Measurements from ENCODE around the gene EEF1AKMT3. TPM values are rescaled to one million over a fixed set of nuclear protein-coding genes. Genes with fewer than 3 reads are reported as not detected.

The EEF1AKMT3 gene
- total and polyA plus RNA-seq, 2 of the 4 experiments (the other 2 are of a cell fraction) = 3.2 to 8.1 TPM

DNA sequence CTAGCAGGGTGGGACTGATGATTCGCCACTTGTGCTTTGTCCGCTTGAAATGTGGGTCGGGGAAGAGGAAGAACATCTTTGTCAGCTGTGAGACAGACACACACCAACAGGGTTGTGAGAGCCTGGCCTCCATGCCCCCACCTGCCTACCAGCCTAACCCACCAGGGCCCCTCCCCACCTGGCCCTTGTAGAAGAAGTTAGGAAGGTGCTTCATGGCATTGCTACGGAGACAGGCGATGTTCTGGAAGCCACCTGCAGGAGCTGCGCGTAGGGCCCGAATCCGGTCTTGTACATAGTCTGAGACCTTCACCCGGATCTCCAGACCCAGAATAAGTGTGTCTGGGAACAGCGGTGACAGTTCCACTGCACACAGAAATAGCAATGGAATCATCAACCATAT, 2.8 kb upstream of the EEF1AKMT3 start:
- POLR2A ChIA-PET (ENCODE audit: unreplicated experiment) = no interaction called here

More for the DNA sequence above, 2.8 kb upstream of the EEF1AKMT3 start:
- Histone ChIP-seq H3K9me3 (ENCODE audit: control insufficient read depth, insufficient read depth, low read length) (peaks cover 2% of the 10 kb centered on the region; the same call in 1 of the 2 replicates), H3K4ac (ENCODE audit: low read depth, low read length) (no peak overlapping the region), H3K27ac (ENCODE audit: insufficient read depth, low read length) (no peak overlapping the region), H2BK15ac (ENCODE audit: low read depth, low read length) (no peak overlapping the region), H2AK9ac (replicated peaks; ENCODE audit: low read depth, low read length, poor library complexity) (no peak overlapping the region), H4K8ac (ENCODE audit: low read depth in 2 of 2, low read length in 2 of 2) (no peak overlapping the region), H3K4me3 (ENCODE audit: insufficient read depth, low read depth, low read length) (no peak overlapping the region), H3K4me2 (ENCODE audit: low read depth, low read length) (no peak overlapping the region), H3K79me1 (ENCODE audit: low read depth in 1 of 2, low read length in 2 of 2) (peaks cover 16 to 27% of the 10 kb centered on the region in 2 experiments; a peak in 3 of 4 replicates), H3K14ac (replicated peaks; ENCODE audit: low read depth, low read length) (no peak overlapping the region), H3K4me1 (ENCODE audit: control insufficient read depth, insufficient read depth, low read length) (peaks cover 11% of the 10 kb centered on the region; the same call in 1 of the 2 replicates), H2AK5ac (ENCODE audit: low read depth, low read length) (no peak overlapping the region), H3K27me3 (ENCODE audit: control insufficient read depth, insufficient read depth, low read length) (peaks cover 25% of the 10 kb centered on the region), H3K9ac (ENCODE audit: low read depth, low read length) (no peak overlapping the region), H3K9me1 (ENCODE audit: insufficient read depth, low read length) (peaks cover 12% of the 10 kb centered on the region), H3K36me3 (ENCODE audit: control insufficient read depth, insufficient read depth, low read length) (peaks cover 3% of the 10 kb centered on the region), H2BK120ac (ENCODE audit: low read depth, low read length) (no peak overlapping the region), H4K91ac (ENCODE audit: insufficient read depth, low read depth, low read length) (no peak overlapping the region), H3K56ac (ENCODE audit: extremely low read depth, insufficient read depth, low read length) (no peak overlapping the region), H2BK5ac (ENCODE audit: low read depth, low read length, poor library complexity, severe bottlenecking) (no peak overlapping the region), H3K23ac (ENCODE audit: low read depth, low read length) (no peak overlapping the region), H2AFZ (replicated peaks; ENCODE audit: low read length, poor library complexity) (no peak overlapping the region), H3K18ac (ENCODE audit: low read depth, low read length) (no peak overlapping the region), H4K20me1 (ENCODE audit: insufficient read depth, low read length) (no peaks in the 10 kb centered on the region), H4K5ac (ENCODE audit: low read depth, low read length) (no peak overlapping the region), H2BK20ac (ENCODE audit: low read depth, low read length) (no peak overlapping the region)
- CTCF ChIA-PET = no interaction called here
- ATAC-seq (ENCODE audit: low read depth) (no peak), DNase-seq (no peak)
- in situ Hi-C loops (cut with MboI; ENCODE audit: low sequenced_read_pairs) (no loop called here), dilution Hi-C loops (cut with HindIII; ENCODE audit: low sequenced_read_pairs, unreplicated experiment) (no loop called here), intact Hi-C loops (cut with micrococcal nuclease) (no loop called here)
- no TSS peak for BruUV-seq (replicated peaks)
- TF ChIP-seq CEBPB (IDR thresholded peaks at IDR 0.05; ENCODE audit: low read depth, low read length) = no peak
- TF ChIP-seq SMC3 (IDR thresholded peaks at IDR 0.05; ENCODE audit: low read depth, low read length) = no peak
- TF ChIP-seq, protein P1, sequence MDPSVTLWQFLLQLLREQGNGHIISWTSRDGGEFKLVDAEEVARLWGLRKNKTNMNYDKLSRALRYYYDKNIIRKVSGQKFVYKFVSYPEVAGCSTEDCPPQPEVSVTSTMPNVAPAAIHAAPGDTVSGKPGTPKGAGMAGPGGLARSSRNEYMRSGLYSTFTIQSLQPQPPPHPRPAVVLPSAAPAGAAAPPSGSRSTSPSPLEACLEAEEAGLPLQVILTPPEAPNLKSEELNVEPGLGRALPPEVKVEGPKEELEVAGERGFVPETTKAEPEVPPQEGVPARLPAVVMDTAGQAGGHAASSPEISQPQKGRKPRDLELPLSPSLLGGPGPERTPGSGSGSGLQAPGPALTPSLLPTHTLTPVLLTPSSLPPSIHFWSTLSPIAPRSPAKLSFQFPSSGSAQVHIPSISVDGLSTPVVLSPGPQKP (IDR thresholded peaks at IDR 0.05; ENCODE audit: borderline replicate concordance, low read depth, low read length) = no peak
- no peak for TF ChIP-seq RFX5 (IDR thresholded peaks at IDR 0.05; ENCODE audit: low read depth, low read length)
- TF ChIP-seq RAD21 (IDR thresholded peaks at IDR 0.05; ENCODE audit: low read length) = no peak
- no peak for TF ChIP-seq NFE2L2 (IDR thresholded peaks at IDR 0.05; ENCODE audit: low read depth, low read length)
- no peak for TF ChIP-seq MAZ (IDR thresholded peaks at IDR 0.05; ENCODE audit: borderline replicate concordance, low read depth, low read length)
- TF ChIP-seq RCOR1 (IDR thresholded peaks at IDR 0.05; ENCODE audit: insufficient replicate concordance, low read length) = no peak
- no peak for TF ChIP-seq FOS (IDR thresholded peaks at IDR 0.05; ENCODE audit: low read depth, low read length)
- no peak for TF ChIP-seq CHD1 (IDR thresholded peaks at IDR 0.05; ENCODE audit: low read depth, low read length)
- TF ChIP-seq MAFK (IDR thresholded peaks at IDR 0.05; ENCODE audit: low read depth, low read length) = no peak
- TF ChIP-seq, protein P2, sequence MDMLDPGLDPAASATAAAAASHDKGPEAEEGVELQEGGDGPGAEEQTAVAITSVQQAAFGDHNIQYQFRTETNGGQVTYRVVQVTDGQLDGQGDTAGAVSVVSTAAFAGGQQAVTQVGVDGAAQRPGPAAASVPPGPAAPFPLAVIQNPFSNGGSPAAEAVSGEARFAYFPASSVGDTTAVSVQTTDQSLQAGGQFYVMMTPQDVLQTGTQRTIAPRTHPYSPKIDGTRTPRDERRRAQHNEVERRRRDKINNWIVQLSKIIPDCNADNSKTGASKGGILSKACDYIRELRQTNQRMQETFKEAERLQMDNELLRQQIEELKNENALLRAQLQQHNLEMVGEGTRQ (IDR thresholded peaks at IDR 0.05; ENCODE audit: low read depth, low read length) = no peak
- no peak for TF ChIP-seq POLR2A (IDR thresholded peaks at IDR 0.05; ENCODE audit: low read depth, low read length)
- TF ChIP-seq BHLHE40 (IDR thresholded peaks at IDR 0.05; ENCODE audit: low read depth, low read length) = no peak
- 97% methylated on average over 6 of the region's 11 CpGs; no CpG with 5 or more reads in 1 of the 2 experiments for WGBS, 2 experiments (ENCODE audit: extremely low coverage in 2 of 2, insufficient read length in 1 of 2)
